Activated naive CD8-positive, alpha-beta T cell treated with anti-CD3 and anti-CD28 coated beads, Interleukin-2, amount 10 ng/mL, durations not matched to agents 7 days and 5 days (primary cell): ENCODE data around the gene STK36. TPM values are rescaled to one million over a fixed set of nuclear protein-coding genes. Genes with fewer than 3 reads are reported as not detected.

ENCODE experiments used
- ATAC-seq: fragments of 150-1000 bp; cut with Tn5 transposase; one replicate; pipeline ENCODE4 v1.10.0; 2021; ENCODE audit warnings: low read depth, moderate library complexity
- POLR2A ChIA-PET: fragments of 350-600 bp; sonication (Branson Sonifier 250); formaldehyde crosslinking; loops from one replicate; lab custom pipeline; 2021; ENCODE audit warnings: antibody characterized with exemption; lab: Charles Lee
- DNase-seq: peaks from one replicate; pipeline ENCODE4 v3.0.0; 2021
- H3K27ac Mint-ChIP-seq: one replicate; pipeline ENCODE4 v1.8.0; 2022; ENCODE audit warnings: mild to moderate bottlenecking, mixed read lengths
- H3K27me3 Mint-ChIP-seq: one replicate; pipeline ENCODE4 v1.8.0; 2022; ENCODE audit warnings: mild to moderate bottlenecking, moderate library complexity, mixed read lengths
- H3K36me3 Mint-ChIP-seq: one replicate; pipeline ENCODE4 v1.8.0; 2021; ENCODE audit warnings: mild to moderate bottlenecking, mixed read lengths
- H3K4me1 Mint-ChIP-seq: one replicate; pipeline ENCODE4 v1.8.0; 2021; ENCODE audit warnings: mixed read lengths
- H3K4me3 Mint-ChIP-seq: one replicate; pipeline ENCODE4 v1.8.0; 2022; ENCODE audit warnings: mild to moderate bottlenecking, moderate library complexity, mixed read lengths
- H3K9me3 Mint-ChIP-seq: one replicate; pipeline ENCODE4 v1.8.0; 2021; ENCODE audit warnings: mixed read lengths
- total RNA-seq, 2 experiments: library from RNA; stranded (reverse); gene quantifications; one replicate each; pipeline ENCODE4 v1.2.3, GENCODE V29; 2021

STK36 gene
- total RNA-seq, 2 experiments from 2014 or later = 19.9 to 20.1 TPM

- Mint-ChIP-seq H3K27me3 (no peaks in the 10 kb centered on the region), H3K9me3 (no peaks in the 10 kb centered on the region), H3K27ac (no peak overlapping the region), H3K36me3 (peaks cover 8% of the 10 kb centered on the region), H3K4me1 (peaks cover 7% of the 10 kb centered on the region), H3K4me3 (no peak overlapping the region)
- ATAC-seq = peak; percentile 84
- POLR2A ChIA-PET = interaction anchor here (0.7 kb wide), 1 partner anchor 201 kb away, joined by 3 read pairs; no protein-coding TSS in a partner anchor
- DNase-seq = peak; percentile 57
Measured at GRCh38 chr2:218648088-218648786, 23.6 kb upstream of the STK36 start.

GRCh38 chr2:218648787-218649100 is 23.1 kb upstream of the STK36 start:
- peaks cover 7% of the 10 kb centered on the region for H3K4me1 Mint-ChIP-seq
- no peaks in the 10 kb centered on the region for H3K9me3 Mint-ChIP-seq
- peaks cover 8% of the 10 kb centered on the region for H3K36me3 Mint-ChIP-seq
- POLR2A ChIA-PET = interaction anchor here (0.7 kb wide), 1 partner anchor 200 kb away, joined by 3 read pairs; no protein-coding TSS in a partner anchor
- H3K27ac Mint-ChIP-seq = no peak overlapping the region
- no peak overlapping the region for H3K4me3 Mint-ChIP-seq
- no peak for DNase-seq
- no peaks in the 10 kb centered on the region for H3K27me3 Mint-ChIP-seq
- peak; percentile 9 for ATAC-seq

- Mint-ChIP-seq H3K27me3 (no peaks in the 10 kb centered on the region), H3K4me1 (peaks cover 28% of the 10 kb centered on the region), H3K4me3 (no peak overlapping the region), H3K9me3 (no peaks in the 10 kb centered on the region), H3K27ac (no peak overlapping the region), H3K36me3 (peaks cover 7% of the 10 kb centered on the region)
- no peak for ATAC-seq
- POLR2A ChIA-PET = no interaction called here
- no peak for DNase-seq
Measured at GRCh38 chr2:218655751-218656150, 16.1 kb upstream of the STK36 start.

- no peaks in the 10 kb centered on the region for H3K27me3 Mint-ChIP-seq
- peaks cover 6% of the 10 kb centered on the region for H3K36me3 Mint-ChIP-seq
- peaks cover 28% of the 10 kb centered on the region for H3K4me1 Mint-ChIP-seq
- DNase-seq (peak; percentile 63), ATAC-seq (peak; percentile 36)
- H3K9me3 Mint-ChIP-seq = no peaks in the 10 kb centered on the region
- peak overlapping the region; percentile 98 for H3K4me3 Mint-ChIP-seq
- POLR2A ChIA-PET = interaction anchor here (0.7 to 5.1 kb wide), 10 partner anchors 8 to 443 kb away, joined by 3 to 53 read pairs (median 4); partner anchors contain the start of genes RNF25, STK36 and TTLL4
- H3K27ac Mint-ChIP-seq = peak overlapping the region; percentile 96
Measured at GRCh38 chr2:218658671-218659257, 13.1 kb upstream of the STK36 start.

GRCh38 chr2:218659258-218659987 is 12.5 kb upstream of the STK36 start, which contains the start of the genes BCS1L and ZNF142:
BCS1L (plus strand) TSS chr2:218659683; CDS start chr2:218660988, 1,305 bp downstream.
ZNF142 (minus strand) TSS chr2:218659623; CDS start chr2:218656429, 3,194 bp downstream.
- peak within 1 kb of the TSS; percentile 98 for H3K4me3 Mint-ChIP-seq
- DNase-seq = peak; percentile 91
- H3K27me3 Mint-ChIP-seq = no peaks in the 10 kb centered on the region
- ATAC-seq = peak; percentile 94
- peaks cover 9% of the 10 kb centered on the region for H3K36me3 Mint-ChIP-seq
- peaks cover 28% of the 10 kb centered on the region for H3K4me1 Mint-ChIP-seq
- POLR2A ChIA-PET = interaction anchor here (0.6 to 5.1 kb wide), 15 partner anchors 9 to 627 kb away, joined by 3 to 53 read pairs (median 3); partner anchors contain the start of genes RNF25, STK36 and TTLL4
- H3K9me3 Mint-ChIP-seq = no peaks in the 10 kb centered on the region
- peak within 1 kb of the TSS; percentile 96 for H3K27ac Mint-ChIP-seq

GRCh38 chr2:218659988-218660358 is 11.9 kb upstream of the STK36 start:
- DNase-seq = no peak
- POLR2A ChIA-PET = interaction anchor here (0.6 to 5.1 kb wide), 12 partner anchors 8 to 628 kb away, joined by 3 to 53 read pairs (median 4); partner anchors contain the start of genes RNF25, STK36 and TTLL4
- Mint-ChIP-seq H3K4me1 (peaks cover 28% of the 10 kb centered on the region), H3K4me3 (peak overlapping the region; percentile 98), H3K9me3 (no peaks in the 10 kb centered on the region), H3K27ac (peak overlapping the region; percentile 96), H3K36me3 (peaks cover 10% of the 10 kb centered on the region), H3K27me3 (no peaks in the 10 kb centered on the region)
- ATAC-seq = no peak

GRCh38 chr2:218662377-218662776 is 9.5 kb upstream of the STK36 start:
- Mint-ChIP-seq H3K4me1 (peaks cover 20% of the 10 kb centered on the region), H3K9me3 (no peaks in the 10 kb centered on the region), H3K4me3 (no peak overlapping the region), H3K36me3 (peaks cover 9% of the 10 kb centered on the region), H3K27ac (no peak overlapping the region), H3K27me3 (no peaks in the 10 kb centered on the region)
- DNase-seq (no peak), ATAC-seq (no peak)
- POLR2A ChIA-PET = interaction anchor here (5.1 kb wide), 1 partner anchor 8 kb away, joined by 53 read pairs; the partner anchor contains the start of genes RNF25 and STK36

- Mint-ChIP-seq H3K27ac (no peak overlapping the region), H3K9me3 (no peaks in the 10 kb centered on the region), H3K36me3 (peaks cover 6% of the 10 kb centered on the region), H3K4me1 (peaks cover 17% of the 10 kb centered on the region), H3K27me3 (no peaks in the 10 kb centered on the region), H3K4me3 (no peak overlapping the region)
- DNase-seq (no peak), ATAC-seq (no peak)
- POLR2A ChIA-PET = no interaction called here
Measured at GRCh38 chr2:218662827-218663226, 9.1 kb upstream of the STK36 start.

GRCh38 chr2:218663901-218664300 is 8.0 kb upstream of the STK36 start:
- no peak overlapping the region for H3K4me3 Mint-ChIP-seq
- DNase-seq = no peak
- no peaks in the 10 kb centered on the region for H3K27me3 Mint-ChIP-seq
- POLR2A ChIA-PET = no interaction called here
- ATAC-seq = no peak
- no peaks in the 10 kb centered on the region for H3K9me3 Mint-ChIP-seq
- H3K27ac Mint-ChIP-seq = no peak overlapping the region
- H3K4me1 Mint-ChIP-seq = peaks cover 10% of the 10 kb centered on the region
- H3K36me3 Mint-ChIP-seq = peaks cover 6% of the 10 kb centered on the region

GRCh38 chr2:218664653-218665052 is 7.2 kb upstream of the STK36 start:
- Mint-ChIP-seq H3K27ac (no peak overlapping the region), H3K27me3 (no peaks in the 10 kb centered on the region), H3K9me3 (no peaks in the 10 kb centered on the region), H3K4me3 (no peak overlapping the region), H3K36me3 (peaks cover 6% of the 10 kb centered on the region), H3K4me1 (peaks cover 10% of the 10 kb centered on the region)
- DNase-seq = no peak
- POLR2A ChIA-PET = no interaction called here
- no peak for ATAC-seq

GRCh38 chr2:218671097-218671653 is 711 bp upstream of the STK36 start:
- H3K27me3 Mint-ChIP-seq = no peaks in the 10 kb centered on the region
- H3K27ac Mint-ChIP-seq = peak overlapping the region; percentile 91
- peak overlapping the region; percentile 97 for H3K4me3 Mint-ChIP-seq
- POLR2A ChIA-PET = interaction anchor here (0.5 to 3.9 kb wide), 4 partner anchors 11 to 381 kb away, joined by 3 to 53 read pairs (median 4); partner anchors contain the start of genes BCS1L and ZNF142
- peaks cover 15% of the 10 kb centered on the region for H3K4me1 Mint-ChIP-seq
- no peaks in the 10 kb centered on the region for H3K9me3 Mint-ChIP-seq
- no peaks in the 10 kb centered on the region for H3K36me3 Mint-ChIP-seq
- DNase-seq (no peak), ATAC-seq (no peak)

GRCh38 chr2:218679119-218679518 is 7.2 kb downstream of the STK36 start:
- no peak overlapping the region for H3K27ac Mint-ChIP-seq
- ATAC-seq (no peak), DNase-seq (no peak)
- no peak overlapping the region for H3K4me3 Mint-ChIP-seq
- no peaks in the 10 kb centered on the region for H3K9me3 Mint-ChIP-seq
- POLR2A ChIA-PET = no interaction called here
- H3K27me3 Mint-ChIP-seq = no peaks in the 10 kb centered on the region
- H3K36me3 Mint-ChIP-seq = no peaks in the 10 kb centered on the region
- H3K4me1 Mint-ChIP-seq = no peaks in the 10 kb centered on the region

GRCh38 chr2:218680061-218680460 is 8.2 kb downstream of the STK36 start:
- no peaks in the 10 kb centered on the region for H3K27me3 Mint-ChIP-seq

More at GRCh38 chr2:218680061-218680460, 8.2 kb downstream of the STK36 start:
- DNase-seq (no peak), ATAC-seq (no peak)
- no peaks in the 10 kb centered on the region for H3K9me3 Mint-ChIP-seq
- H3K4me3 Mint-ChIP-seq = no peak overlapping the region
- no peaks in the 10 kb centered on the region for H3K4me1 Mint-ChIP-seq
- no peaks in the 10 kb centered on the region for H3K36me3 Mint-ChIP-seq
- POLR2A ChIA-PET = interaction anchor here (0.6 kb wide), 1 partner anchor 85 kb away, joined by 5 read pairs; no protein-coding TSS in a partner anchor
- H3K27ac Mint-ChIP-seq = no peak overlapping the region
